A172 (cell line): Measurements from ENCODE around the gene KCNA2. TPM values are rescaled to one million over a fixed set of nuclear protein-coding genes. Genes with fewer than 3 reads are reported as not detected.

Source experiments
- DNase-seq: peaks from one replicate; pipeline ENCODE4 v3.0.0-alpha.2; 2015; ENCODE audit warnings: low spot score
- total RNA-seq: library from RNA; depleted of rRNA; stranded (reverse); fragments of >200 nt; shearing (Covaris generic); gene quantifications from 2 replicates; pipeline ENCODE4 v1.2.3, GENCODE V29; 2014

KCNA2 gene
- total RNA-seq, 1 experiment from 2014 or later, result not detected

GRCh38 chr1:110628323-110629105, 22.4 kb upstream of the KCNA2 start:
- no peak for DNase-seq

- DNase-seq, result no peak
Observed at GRCh38 chr1:110627764-110628163, 21.6 kb upstream of the KCNA2 start.

GRCh38 chr1:110626889-110627288, 20.7 kb upstream of the KCNA2 start:
- no peak for DNase-seq

DNA sequence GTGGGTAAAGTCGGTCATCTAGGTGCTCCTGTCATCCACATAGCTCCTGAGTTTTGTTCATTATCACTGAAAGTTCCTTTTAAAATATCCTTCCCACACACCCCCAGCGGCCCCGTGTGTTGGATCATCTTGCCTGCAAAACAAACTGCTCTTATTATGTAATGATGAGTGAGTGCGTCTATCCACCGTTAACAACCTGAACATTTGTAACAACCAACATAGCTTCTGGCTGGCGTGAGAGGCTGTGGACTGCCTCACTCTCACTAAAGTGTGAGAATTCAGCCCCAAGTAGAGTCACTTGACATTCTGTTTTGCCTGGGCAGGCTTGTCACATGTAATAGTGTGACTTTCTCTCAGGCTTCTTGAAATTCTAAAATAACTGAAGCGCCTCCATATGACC, 14.5 kb upstream of the KCNA2 start:
- DNase-seq, result no peak

- DNase-seq, result no peak
Observed at GRCh38 chr1:110620250-110620615, 14.1 kb upstream of the KCNA2 start.

- peak; percentile 70 for DNase-seq
Observed at GRCh38 chr1:110619412-110620249, 13.5 kb upstream of the KCNA2 start.

DNA sequence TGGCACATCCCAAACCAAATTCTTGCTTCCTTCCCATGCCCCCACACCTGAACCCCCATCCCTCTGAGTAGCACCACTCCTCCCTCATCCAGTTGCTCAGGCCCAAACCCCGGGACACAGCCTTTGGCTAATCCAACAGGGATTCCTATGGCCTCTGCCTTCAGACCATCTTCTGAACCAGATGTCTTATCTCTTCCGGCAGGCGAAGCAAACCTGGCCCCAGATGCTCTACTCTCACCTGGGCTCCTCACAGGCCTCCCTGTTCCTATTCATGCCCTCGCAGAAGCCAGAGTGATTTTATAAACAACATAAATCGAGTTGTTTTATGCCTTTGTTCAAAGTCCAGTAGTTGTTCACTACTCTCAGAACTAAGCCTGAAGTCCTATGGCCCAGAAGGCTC, 12.5 kb upstream of the KCNA2 start:
- no peak for DNase-seq

- no peak for DNase-seq
Observed at GRCh38 chr1:110617589-110617988, 11.4 kb upstream of the KCNA2 start.

- DNase-seq, result no peak
Observed at GRCh38 chr1:110617116-110617515, 11.0 kb upstream of the KCNA2 start.

GRCh38 chr1:110616587-110616986, 10.4 kb upstream of the KCNA2 start:
- DNase-seq, result peak; percentile 40

DNA sequence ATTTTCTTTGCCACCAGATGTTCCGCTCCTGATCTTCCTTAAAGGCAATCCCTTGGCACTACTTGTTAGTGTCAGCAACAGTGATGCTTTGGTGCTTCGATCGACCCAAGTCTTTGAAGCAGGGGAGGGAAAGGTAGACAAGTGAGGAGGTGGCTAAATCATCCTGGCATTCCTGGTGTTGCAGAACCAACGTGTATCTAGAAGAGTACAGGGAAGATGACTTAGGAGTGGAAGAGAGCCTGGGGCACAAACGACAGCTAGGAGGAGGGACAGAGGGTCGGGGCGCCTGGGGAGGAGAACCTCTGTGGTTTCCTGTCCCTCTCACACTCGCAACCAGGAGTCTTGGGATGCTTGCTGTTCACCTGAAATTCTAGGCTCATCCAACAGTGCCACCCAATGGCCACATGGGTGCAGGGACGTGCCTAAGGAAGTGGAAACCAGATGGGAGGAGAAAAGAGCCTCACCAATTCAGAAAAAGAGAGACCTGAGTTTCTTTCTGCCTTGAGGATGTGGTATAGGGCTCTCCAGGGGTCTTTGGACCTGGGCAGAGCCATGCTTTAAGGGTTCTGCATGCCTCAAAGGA, 9.5 kb upstream of the KCNA2 start:
- DNase-seq, result peak; percentile 62

- DNase-seq, result no peak
Observed at GRCh38 chr1:110612060-110612745, 6.0 kb upstream of the KCNA2 start.

DNA sequence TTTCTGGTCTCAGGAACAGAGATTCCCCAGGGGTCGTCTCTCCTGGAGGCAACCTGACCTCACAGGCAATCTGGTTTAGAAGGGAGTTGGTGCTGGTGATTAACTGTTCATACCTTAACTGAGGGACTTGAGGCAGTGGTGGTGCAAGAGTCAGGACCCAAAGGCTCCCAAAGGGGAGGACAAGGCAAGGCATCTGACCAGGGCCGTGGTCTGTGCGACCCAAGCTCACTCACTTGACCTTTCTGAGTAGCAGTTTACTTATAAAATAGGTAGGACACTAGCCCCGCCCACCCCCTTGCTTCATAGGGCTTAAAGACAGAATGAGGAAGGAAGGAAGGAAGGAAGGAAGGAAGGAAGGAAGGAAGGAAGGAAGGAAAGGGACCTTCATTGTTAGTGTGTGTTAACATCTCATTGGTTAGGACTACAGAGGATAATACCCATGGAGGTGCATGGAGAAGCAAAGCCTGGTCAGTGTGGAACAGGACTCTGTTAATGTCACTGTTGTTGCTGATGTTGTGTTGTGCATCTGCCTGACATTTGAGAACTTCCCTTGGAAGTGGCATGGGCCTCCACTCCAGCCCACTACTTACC, 4.6 kb upstream of the KCNA2 start:
- DNase-seq, result no peak

GRCh38 chr1:110610084-110610483, 3.9 kb upstream of the KCNA2 start:
- DNase-seq, result no peak

GRCh38 chr1:110608247-110608646, 2.1 kb upstream of the KCNA2 start:
- DNase-seq, result no peak

- DNase-seq, result no peak
Observed at GRCh38 chr1:110607536-110608230, 1.5 kb upstream of the KCNA2 start.

GRCh38 chr1:110606657-110607535, 738 bp upstream of the KCNA2 start:
- no peak for DNase-seq

- no peak for DNase-seq
Observed at GRCh38 chr1:110605446-110605845, 712 bp downstream of the KCNA2 start.

DNA sequence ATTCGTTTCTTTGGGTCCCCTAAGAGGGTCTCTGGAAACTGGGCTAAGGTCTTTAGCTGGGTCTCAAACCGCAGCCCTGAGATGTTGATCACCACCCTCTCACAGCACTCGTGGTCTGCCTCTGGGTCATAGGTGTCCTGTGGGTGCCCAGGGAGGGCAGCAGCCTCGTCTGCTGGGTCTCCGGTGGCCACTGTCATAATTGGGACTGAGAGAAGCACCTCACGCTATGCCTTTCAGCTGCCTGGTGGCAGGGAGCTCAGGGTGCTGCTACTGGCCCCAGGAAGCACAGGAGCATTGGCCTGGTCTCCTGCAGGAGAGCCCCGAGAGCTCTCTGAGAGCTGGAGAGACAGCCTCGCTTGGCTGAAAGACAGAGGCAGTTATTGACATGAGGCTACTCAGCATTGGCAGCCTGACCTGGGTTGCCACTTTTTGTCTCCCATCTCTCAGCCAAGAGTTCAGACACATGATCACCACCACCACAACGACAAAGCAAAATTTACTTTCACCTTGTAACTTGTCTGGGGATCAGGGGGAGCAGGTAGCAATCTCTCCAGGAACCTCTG, 1.5 kb downstream of the KCNA2 start:
- no peak for DNase-seq

DNA sequence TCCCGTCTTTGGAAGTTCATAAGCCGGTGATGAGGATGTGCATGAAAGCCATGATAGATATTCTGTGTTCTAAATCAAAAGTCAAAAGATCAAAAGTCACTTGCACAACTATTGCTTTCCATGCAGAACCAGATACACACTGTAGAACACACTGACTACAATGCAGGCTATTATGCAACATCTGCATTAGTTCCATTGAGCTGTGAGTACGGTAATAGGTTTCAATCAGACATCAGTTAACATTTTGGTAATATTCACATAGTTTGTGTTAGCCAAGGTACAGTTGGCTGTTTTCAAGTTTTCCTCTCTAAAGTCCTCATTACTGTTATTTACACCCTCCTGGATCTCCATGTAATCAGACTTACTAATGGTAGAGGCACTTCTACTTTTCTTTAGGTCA, 3.1 kb downstream of the KCNA2 start:
- no peak for DNase-seq
